Activated CD4-positive, CD25-positive, alpha-beta regulatory T cell treated with anti-CD3 and anti-CD28 coated beads, Interleukin-2, amount 50 U/mL, for 72 hours (primary cell): Measurements from ENCODE around the gene DDX19B.
A peak's percentile ranks its signal among the peaks of the same experiment; 100 is the strongest.
"Not testable (repeated sequence)": the region's sequence is repeated elsewhere in the genome, so short reads cannot be mapped to it uniquely, and the experiment has no call there.

Experiments
- DNase-seq: peaks from one replicate; pipeline ENCODE4 v3.0.0; 2021

Gene DDX19B

DNA sequence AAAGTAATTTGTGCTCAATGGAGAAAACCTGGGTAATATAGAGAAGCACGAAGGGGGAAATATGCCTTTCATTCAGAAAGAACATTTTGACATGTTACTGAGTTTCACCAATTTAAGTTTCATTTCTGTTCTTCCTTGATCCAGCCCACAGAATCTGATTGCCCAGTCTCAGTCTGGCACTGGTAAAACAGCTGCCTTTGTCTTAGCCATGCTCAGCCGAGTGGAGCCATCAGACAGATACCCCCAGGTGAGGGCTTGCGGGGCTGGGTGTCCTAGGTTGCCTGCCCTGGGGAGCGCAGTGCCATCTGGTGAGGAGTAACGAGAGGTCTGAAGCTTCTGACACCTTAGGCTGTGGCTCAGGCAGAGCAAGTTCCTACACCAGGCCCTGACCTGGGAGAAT is 65.4 kb downstream of the DDX19B start:
- no peak for DNase-seq

DNA sequence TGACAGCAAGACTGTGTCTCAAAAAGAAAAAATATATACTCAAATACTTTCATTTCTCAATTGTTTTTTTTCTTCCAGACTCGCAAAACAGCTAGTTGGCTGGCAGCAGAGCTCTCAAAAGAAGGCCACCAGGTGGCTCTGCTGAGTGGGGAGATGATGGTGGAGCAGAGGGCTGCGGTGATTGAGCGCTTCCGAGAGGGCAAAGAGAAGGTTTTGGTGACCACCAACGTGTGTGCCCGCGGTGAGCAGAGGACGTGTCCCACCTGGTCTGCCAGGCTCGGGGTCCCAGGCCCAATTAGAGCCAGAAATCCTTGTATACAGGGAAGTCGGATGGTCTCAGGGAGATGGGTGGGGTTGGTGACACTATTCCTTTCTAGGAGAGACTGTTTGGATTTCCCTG is 71.2 kb downstream of the DDX19B start:
- DNase-seq = not testable (repeated sequence)

DNA sequence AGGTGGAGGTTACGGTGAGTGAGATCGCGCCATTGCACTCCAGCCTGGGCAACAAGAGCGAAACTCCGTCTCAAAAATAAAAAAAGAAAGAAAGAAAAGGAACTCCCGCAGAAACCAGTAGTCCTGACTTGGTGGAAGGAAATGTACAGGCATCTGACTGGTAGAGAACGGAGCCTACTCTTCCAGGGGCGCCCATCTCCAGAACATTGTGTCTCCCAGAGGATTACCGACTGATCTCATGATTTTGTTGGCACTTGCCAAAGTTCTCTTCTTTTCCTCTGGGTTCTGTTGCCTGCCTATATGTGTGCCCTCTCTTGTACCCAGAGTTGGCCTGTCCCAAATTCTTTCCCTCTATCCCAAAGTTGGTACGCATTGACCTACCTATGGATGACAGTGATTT is 71.9 kb downstream of the DDX19B start:
- no peak for DNase-seq

DNA sequence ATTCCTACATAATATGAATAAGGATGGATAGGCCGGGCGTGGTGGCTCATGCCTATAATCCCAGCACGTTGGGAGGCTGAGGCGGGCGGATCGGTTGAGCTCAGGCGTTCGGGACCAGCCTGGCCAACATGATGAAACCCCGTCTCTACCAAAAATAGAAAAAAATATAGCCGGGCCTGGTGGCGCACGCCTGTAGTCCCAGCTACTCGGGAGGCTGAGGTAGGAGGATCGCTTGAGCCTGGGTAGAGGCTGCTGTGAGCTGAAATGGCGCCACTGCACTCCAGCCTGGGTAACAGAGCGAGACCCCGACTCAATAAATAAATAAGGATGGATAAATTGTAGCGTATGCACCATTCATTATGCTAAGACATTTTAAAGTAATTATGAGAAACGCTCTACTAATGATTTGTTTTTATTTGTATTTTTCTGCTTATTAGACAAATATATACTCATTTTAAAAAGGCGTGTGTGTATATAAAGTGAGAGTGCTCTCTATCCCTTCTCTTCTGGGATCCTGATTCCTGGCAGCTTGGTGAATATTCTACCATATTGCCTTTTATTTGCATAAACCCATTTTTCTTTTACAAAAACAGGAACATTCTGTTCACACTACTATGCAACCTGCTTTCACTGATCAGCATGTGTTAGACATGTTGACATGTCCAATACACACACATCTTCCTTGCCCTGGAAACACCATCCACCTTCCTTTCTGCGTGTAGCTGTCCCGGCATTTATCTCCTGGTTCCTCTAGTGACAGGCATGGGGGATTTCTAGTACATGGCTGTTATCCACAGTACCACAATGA is 74.1 kb downstream of the DDX19B start:
- DNase-seq = no peak

DNA sequence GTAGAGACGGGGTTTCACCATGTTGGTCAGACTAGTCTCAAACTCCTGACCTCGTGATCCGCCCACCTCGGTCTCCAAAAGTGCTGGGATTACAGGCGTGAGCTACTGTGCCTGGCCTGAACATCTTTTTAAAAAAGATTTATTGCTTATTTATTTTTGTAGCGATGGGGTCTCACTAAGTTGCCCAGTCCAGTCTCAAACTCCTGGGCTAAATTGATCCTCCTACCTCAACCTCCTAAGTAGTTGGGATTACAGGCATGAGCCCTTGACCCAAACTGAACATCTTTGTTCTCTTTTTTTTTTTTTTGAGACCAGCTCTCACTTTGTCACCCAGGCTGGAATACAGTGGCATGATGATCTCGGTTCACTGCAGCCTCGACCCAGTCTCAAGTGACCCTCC is 75.2 kb downstream of the DDX19B start:
- DNase-seq = no peak

DNA sequence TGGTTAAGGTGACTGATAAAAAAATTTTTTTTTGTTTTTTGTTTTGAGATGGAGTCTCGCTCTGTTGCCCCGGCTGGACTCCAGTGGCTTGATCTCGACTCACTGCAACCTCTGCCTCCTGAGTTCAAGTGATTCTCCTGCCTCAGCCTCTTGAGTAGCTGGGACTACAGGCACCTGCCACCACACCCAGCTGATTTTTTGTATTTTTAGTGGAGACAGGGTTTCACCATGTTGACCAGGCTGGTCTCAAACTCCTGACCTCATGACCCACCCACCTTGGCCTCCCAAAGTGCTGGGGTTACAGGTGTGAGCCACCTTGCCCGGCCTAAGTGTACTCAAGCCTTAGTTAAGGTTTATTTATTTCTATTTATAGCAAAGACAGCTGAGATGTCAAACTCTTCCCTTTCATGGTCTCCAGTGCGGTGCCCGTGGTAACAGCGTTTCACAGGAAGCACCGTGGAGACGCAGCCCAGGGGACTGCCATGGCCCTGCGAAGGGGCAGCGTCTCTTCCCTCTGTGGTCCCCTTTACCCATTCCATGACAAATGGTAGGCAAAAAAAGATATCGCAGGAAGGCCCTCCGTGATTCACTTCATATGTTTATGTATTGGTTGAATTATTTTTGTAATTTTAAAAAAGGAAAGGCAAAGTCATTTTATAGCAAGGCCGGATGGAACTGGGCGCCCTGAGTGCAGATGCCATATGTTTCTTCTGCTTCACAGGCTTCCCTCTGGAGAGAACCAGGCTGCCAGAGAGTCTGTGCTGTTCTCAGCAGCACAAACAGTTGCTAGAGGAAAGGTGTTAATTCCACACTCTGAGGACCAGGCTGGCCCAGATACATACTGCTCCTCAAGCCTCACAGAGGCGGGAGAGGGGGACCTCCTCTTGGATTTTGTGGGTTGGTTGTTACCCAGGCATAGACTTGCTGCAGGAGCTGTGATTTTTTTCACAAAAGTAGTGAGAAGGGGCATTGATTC is 76.9 kb downstream of the DDX19B start:
- DNase-seq = no peak

DNA sequence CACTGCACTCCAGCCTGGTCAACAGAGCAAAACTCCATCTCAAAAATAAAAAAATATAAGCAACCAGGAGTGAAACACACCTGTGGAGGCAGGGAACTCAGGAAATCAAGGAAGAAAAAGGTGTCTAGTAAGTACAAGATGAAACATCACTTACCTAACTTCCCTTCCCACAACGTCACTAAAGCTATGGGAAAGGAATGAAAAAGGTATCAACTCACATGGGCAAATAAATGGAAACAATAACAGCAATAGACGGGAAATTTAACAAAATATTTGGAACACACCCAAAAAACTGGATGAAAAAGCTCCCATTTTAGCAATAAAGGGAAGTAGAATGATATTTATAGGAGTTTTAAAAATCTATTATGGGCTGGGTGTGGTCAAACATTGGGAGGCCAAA is 78.8 kb downstream of the DDX19B start:
- no peak for DNase-seq

DNA sequence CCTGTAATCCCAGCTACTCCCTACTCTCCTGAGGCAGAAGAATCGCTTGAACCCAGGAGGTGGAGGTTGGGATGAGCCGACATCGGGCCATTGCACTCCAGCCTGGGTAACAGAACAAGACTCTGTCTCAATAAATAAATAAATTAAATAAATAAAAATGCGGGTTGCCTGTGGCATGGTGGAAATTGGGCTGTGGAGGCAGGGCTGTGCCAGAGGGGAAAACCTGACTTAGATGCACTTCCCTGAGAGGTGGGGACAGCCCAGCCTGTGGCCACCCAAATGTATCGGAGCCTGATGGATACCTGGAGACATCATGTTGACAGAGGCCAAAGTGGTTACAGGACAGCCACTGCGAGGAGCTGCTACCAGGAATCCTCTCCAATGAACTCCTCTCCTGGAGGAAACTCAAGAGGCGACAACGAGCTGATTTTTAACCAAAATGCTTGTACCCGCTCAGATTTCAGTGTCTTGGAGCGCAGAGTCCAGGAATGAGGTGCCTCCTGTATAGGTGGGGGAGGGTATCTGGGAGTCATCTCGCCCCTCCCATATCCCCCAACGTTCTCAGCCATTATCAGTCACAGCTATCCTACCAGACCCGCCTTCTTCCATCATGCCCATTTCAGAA is 80.0 kb downstream of the DDX19B start:
- DNase-seq = no peak

DNA sequence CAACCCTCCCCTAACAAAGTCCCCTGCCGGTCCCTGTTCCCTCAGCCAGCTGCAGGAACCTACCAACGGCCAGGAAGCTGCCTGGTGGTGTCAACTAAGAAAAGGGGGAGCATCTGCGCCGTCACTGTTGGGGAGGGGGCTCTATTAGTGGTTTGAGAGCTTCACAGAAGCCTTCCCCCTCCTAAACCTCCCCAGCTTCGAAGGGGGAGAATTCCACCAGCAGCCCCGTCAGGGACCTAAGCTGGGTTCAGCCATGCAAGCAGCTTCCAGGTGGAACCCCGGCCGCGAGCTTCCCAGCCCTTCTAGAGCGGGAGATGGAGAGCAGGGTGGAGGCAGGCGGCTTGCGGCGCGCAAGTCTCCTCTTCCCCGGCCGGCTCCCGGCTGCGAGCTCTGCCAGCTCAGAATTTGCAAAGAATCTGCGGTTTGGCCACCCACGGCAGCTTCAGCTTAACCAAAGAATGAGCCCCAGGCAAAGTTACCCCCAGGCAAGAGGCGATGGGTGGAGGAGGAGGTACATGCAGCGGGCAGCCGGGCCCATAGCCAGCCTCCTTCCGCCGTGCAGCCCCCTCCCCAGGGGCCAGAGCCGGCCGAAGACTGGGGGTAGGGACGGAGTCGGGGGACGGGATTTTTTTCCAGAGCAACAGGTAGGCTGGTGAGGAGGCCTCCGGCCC is 81.4 kb downstream of the DDX19B start:
- peak; percentile 71 for DNase-seq

DNA sequence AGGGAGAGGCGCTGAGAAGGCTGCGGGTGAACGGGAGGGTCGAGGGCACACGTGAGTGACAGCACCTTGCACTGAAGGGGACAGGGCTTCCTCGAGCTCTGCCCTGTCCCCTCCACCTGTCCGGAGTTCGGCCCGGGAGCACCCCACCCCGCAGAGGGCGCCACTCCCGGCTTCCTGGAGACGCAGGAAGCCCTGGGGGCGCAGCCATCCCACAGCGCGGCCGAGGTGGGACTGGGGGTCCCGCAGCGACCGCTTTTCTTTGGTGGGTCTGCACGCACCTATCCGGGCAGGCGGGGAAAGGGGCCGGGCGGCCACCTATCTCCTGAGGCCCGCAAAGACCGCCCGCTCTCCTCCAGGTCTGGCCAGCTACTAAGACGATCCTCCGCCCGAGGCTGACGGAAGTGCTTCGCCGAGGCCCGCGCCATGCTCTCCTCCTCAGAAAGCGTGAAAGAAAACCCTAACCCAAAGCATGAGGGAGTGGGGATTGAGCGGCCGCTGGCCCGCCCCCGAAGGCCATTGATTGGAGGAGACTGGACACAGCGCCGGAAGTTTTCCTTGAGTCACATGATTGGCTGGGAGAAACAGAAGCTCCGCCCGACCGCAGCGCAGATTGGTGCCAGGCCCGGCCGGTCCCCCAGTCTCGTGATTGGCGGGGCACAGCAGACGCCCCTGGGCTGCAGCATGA is 82.1 kb downstream of the DDX19B start:
- peak; percentile 91 for DNase-seq

DNA sequence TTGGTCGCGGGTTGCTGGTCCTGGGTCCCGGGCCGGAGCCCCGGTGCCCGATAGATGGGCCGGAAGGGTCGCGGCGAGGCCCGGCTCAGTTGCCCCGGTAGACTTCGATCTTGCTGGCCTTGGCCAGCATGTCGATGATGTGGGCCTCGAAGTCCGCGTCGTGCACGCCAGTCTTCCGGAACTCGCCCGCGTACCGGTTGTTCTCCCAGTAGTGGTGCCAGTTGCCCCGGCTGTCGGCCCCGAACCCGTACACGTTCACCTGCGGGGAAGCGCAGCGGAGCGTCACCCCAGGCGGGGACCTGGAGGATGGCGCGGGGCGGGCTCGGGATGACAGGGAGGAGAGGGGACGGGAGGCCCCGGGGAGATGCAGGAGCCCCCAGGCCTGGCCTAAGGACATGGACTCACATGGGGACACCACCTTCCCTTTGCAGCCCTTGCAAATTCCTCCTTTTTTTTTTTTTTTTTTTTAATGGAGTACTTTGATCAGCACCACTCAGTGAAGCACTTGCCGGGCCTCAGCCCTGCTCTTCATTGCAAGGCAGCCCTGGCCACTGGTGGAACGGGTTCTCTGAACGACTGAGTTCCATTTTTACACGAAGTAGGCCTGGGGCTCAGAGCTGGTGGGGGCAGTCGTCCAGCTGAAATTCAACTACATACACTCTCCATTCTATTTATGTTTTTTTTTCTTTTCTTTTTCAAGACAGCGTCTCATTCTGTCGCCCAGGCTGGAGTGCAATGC is 82.8 kb downstream of the DDX19B start:
- no peak for DNase-seq

DNA sequence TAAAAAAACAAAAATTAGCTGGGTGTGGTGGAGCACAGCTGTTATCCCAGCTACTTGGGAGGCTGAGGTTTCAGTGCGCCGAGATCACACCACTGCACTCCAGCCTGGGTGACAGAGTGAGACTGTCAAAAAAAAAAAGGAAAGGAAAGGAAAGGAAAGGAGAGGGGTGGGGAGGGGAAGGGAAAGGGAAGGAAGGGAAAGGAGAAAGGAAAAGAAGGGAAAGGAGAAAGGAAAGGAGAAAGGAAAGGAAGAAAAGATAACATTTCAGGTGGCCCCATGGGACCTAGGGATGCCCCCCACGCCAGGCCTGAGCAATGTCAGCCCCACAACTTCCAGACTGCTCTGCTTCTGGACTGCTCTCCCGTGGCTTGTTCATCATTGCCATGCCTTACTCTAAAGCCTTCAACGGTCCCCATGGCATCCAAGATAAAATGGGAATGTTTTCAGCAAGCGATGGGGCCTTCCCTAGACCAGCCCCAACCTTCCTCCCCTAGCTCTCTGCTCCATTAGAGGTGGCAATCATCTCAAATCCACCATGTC is 84.5 kb downstream of the DDX19B start:
- no peak for DNase-seq
